IPS-18c (cell line): ENCODE data around the gene RAP2C.

ENCODE experiments used
- H3K4me3 ChIP-seq: 2 replicates; pipeline ENCODE4 v1.7.0; 2013; ENCODE audit warnings: low read depth, mild to moderate bottlenecking, low read length, moderate library complexity; ENCODE audit not compliant: insufficient read depth
- H3K9me3 ChIP-seq: one replicate; pipeline ENCODE4 v1.6.1; 2013; ENCODE audit warnings: mild to moderate bottlenecking, low read length, moderate library complexity; ENCODE audit not compliant: control insufficient read depth, insufficient read depth

Gene RAP2C

GRCh38 chrX:132219343-132219768 lies at the start of gene RAP2C:
Gene RAP2C, minus strand, starts transcription at chrX:132219447. Its CDS starts 2,179 bp downstream, at chrX:132217268.
- H3K4me3 ChIP-seq, result peak within 1 kb of the TSS; percentile 47; the same call in 1 of the 2 replicates
- H3K9me3 ChIP-seq, result no peaks in the 10 kb centered on the region

- Histone ChIP-seq H3K9me3 (peaks cover 5% of the 10 kb centered on the region), H3K4me3 (no peak overlapping the region)
These were observed 48.1 kb upstream of the RAP2C start for GRCh38 chrX:132267392-132267791.

- H3K4me3 ChIP-seq, result no peak overlapping the region
- peaks cover 5% of the 10 kb centered on the region for H3K9me3 ChIP-seq
These were observed 47.5 kb upstream of the RAP2C start for GRCh38 chrX:132266583-132267355.

GRCh38 chrX:132263127-132263526 lies 43.9 kb upstream of the RAP2C start:
- peaks cover 3% of the 10 kb centered on the region for H3K9me3 ChIP-seq
- no peak overlapping the region for H3K4me3 ChIP-seq

GRCh38 chrX:132258509-132258908 lies 39.3 kb upstream of the RAP2C start:
- Histone ChIP-seq H3K4me3 (no peak overlapping the region), H3K9me3 (peaks cover 8% of the 10 kb centered on the region)

GRCh38 chrX:132257116-132257515 lies 37.9 kb upstream of the RAP2C start:
- no peak overlapping the region for H3K4me3 ChIP-seq
- peaks cover 11% of the 10 kb centered on the region for H3K9me3 ChIP-seq

- Histone ChIP-seq H3K4me3 (no peak overlapping the region), H3K9me3 (peaks cover 3% of the 10 kb centered on the region)
These were observed 16.9 kb upstream of the RAP2C start for GRCh38 chrX:132236121-132236520.

GRCh38 chrX:132235488-132235887 lies 16.2 kb upstream of the RAP2C start:
- Histone ChIP-seq H3K4me3 (no peak overlapping the region), H3K9me3 (peaks cover 3% of the 10 kb centered on the region)

- H3K9me3 ChIP-seq, result peaks cover 2% of the 10 kb centered on the region
- H3K4me3 ChIP-seq, result no peak overlapping the region
These were observed 12.3 kb upstream of the RAP2C start for GRCh38 chrX:132231587-132231986.

- Histone ChIP-seq H3K9me3 (peaks cover 2% of the 10 kb centered on the region), H3K4me3 (no peak overlapping the region)
These were observed 8.3 kb upstream of the RAP2C start for GRCh38 chrX:132227383-132228112.

- peaks cover 2% of the 10 kb centered on the region for H3K9me3 ChIP-seq
These were observed 6.9 kb upstream of the RAP2C start for GRCh38 chrX:132226169-132226568.

GRCh38 chrX:132218100-132218812 lies 991 bp downstream of the RAP2C start:
- peak overlapping the region; percentile 47; the same call in 1 of the 2 replicates for H3K4me3 ChIP-seq

More at GRCh38 chrX:132226169-132226568, 6.9 kb upstream of the RAP2C start:
- H3K4me3 ChIP-seq, result no peak overlapping the region

GRCh38 chrX:132217203-132218073 lies 1.8 kb downstream of the RAP2C start:
- Histone ChIP-seq H3K9me3 (no peaks in the 10 kb centered on the region), H3K4me3 (peak overlapping the region; percentile 52)

More at GRCh38 chrX:132218100-132218812, 991 bp downstream of the RAP2C start:
- no peaks in the 10 kb centered on the region for H3K9me3 ChIP-seq

- Histone ChIP-seq H3K9me3 (no peaks in the 10 kb centered on the region), H3K4me3 (peak overlapping the region; percentile 52)
These were observed 2.4 kb downstream of the RAP2C start for GRCh38 chrX:132216806-132217202.

GRCh38 chrX:132216283-132216682 lies 3.0 kb downstream of the RAP2C start:
- no peak overlapping the region for H3K4me3 ChIP-seq
- H3K9me3 ChIP-seq, result no peaks in the 10 kb centered on the region

- Histone ChIP-seq H3K9me3 (no peaks in the 10 kb centered on the region), H3K4me3 (no peak overlapping the region)
These were observed 4.7 kb downstream of the RAP2C start for GRCh38 chrX:132214518-132214917.

GRCh38 chrX:132209527-132209926 lies 9.7 kb downstream of the RAP2C start:
- Histone ChIP-seq H3K9me3 (no peaks in the 10 kb centered on the region), H3K4me3 (no peak overlapping the region)
